Measurements from ENCODE around the gene PIGV.

PIGV gene

DNA sequence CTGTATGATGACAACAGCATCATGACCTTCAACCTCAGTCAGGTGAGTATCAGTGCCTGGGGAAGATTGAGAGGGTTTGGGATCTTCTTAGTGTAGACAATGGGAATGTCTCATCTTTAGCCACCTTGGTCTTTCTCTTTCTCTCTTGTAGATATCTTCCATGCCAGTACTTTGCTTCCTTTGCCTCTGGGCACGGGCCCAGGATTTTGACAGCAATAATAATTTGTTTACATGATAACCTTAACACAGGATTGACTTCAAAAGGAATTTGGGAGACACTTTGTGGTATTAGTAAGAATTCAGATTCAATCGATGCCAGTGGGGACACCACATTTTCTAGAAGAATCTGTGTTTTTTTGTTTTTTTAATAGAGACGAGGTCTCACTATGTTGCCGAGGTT lies 12.1 kb upstream of the PIGV start:
- DNase-seq, result no peak

DNA sequence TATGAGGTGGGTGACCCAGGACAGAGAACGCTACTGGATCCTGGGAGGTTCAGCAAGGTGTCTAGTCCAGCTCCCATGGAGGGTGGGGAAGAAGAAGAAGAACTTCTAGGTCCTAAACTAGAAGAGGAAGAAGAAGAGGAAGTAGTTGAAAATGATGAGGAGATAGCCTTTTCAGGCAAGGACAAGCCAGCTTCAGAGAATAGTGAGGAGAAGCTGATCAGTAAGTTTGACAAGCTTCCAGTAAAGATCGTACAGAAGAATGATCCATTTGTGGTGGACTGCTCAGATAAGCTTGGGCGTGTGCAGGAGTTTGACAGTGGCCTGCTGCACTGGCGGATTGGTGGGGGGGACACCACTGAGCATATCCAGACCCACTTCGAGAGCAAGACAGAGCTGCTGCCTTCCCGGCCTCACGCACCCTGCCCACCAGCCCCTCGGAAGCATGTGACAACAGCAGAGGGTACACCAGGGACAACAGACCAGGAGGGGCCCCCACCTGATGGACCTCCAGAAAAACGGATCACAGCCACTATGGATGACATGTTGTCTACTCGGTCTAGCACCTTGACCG lies 8.6 kb upstream of the PIGV start:
- DNase-seq, result peak; percentile 75

DNA sequence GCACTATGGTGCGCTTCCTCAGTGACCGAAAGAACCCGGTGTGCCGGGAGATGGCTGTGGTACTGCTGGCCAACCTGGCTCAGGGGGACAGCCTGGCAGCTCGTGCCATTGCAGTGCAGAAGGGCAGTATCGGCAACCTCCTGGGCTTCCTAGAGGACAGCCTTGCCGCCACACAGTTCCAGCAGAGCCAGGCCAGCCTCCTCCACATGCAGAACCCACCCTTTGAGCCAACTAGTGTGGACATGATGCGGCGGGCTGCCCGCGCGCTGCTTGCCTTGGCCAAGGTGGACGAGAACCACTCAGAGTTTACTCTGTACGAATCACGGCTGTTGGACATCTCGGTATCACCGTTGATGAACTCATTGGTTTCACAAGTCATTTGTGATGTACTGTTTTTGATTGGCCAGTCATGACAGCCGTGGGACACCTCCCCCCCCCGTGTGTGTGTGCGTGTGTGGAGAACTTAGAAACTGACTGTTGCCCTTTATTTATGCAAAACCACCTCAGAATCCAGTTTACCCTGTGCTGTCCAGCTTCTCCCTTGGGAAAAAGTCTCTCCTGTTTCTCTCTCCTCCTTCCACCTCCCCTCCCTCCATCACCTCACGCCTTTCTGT lies 7.3 kb upstream of the PIGV start:
- DNase-seq, result no peak

DNA sequence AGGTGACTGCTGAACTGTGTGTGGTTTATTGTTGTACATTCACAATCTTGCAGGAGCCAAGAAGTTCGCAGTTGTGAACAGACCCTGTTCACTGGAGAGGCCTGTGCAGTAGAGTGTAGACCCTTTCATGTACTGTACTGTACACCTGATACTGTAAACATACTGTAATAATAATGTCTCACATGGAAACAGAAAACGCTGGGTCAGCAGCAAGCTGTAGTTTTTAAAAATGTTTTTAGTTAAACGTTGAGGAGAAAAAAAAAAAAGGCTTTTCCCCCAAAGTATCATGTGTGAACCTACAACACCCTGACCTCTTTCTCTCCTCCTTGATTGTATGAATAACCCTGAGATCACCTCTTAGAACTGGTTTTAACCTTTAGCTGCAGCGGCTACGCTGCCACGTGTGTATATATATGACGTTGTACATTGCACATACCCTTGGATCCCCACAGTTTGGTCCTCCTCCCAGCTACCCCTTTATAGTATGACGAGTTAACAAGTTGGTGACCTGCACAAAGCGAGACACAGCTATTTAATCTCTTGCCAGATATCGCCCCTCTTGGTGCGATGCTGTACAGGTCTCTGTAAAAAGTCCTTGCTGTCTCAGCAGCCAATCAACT lies 6.4 kb upstream of the PIGV start:
- no peak for DNase-seq

DNA sequence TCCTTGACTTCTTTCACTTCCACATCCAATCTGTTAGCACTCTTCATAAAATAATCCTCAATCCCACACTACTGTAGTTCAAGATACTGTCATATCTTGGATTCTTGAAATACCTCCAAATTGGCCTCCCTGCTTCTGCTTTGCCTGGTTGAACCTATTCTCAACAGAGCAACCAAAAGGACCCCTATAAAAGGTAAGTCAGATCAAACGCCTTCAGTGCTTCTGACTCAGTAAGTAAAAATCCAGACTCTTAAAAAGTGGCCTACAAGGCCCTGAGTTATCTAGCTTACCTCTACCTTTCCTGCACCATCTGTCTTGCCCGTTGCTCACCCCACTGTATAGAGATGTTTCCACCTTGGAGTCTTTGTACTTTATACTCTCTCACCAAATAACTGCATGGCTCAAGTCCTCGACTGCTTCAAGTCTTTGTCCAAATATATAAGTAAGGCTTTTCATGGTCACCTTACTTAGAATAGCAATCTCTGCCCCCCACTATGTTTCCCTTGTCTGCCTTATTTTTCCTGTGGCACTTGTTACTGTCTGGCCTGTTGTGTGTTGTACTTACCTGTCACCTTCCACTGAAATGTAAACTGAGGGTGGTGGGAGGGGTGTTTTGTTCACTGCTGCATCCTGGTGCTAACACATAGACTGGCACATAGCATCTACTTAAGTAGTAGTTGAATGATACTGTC lies 5.1 kb upstream of the PIGV start:
- no peak for DNase-seq

DNA sequence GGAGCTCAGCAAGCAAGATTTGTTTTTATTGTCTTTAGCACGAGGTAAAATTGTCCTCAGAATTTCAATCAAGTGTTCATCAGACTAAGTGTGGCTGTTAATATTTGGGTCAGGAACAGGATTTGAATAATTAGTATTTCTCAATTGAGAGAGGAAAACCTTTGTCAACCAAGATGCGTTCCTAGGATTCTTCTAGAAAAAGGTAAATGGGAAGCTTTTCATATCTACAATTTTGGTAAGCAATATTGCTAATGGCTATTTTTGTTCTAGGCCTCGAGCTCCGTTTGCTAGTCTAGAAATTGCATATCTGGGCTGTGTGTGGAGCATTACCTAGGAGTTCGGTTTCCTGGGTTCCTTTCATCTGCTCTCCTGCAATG lies 4.1 kb upstream of the PIGV start:
- no peak for DNase-seq

DNA sequence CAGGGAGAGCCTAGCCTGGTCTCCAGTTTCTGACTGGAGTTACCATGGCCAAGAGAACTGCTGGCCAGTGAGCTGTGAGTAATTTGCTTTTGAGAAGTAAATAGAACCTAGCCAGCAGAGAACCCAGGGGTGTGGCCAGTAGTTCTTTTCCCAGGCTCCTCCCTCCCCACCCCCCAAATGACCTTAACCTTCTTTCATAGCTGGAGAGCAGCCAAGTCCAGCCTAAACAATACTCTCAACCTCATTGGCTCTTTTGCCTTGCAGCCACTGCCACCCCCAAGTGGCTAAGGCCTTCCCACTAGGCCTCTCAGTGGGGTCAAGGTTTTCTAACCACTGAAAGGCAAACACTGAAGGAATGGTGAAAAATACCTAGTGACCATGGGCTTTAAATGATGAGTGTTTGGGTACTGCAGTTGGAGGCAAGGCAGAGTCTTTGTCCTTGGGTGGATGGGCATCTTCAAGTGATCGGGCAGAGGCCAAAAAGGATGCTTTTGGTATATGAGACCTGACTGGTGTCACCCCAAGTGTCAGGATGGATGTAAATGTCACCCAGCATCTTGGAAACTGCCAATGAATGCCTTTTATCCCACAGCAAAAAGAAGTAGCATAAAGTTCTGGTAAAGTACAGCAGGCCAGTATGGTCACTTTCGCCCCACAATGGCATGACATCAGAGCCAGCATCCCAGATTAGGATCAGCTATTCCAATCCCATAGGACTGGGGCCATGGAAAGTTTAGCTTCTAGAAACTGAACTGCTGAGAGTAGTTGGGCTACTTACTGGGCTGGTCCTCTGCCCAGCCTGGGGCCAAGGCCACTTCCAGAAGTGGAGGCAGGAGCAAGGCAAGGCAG lies 3.5 kb upstream of the PIGV start:
- peak; percentile 96 for DNase-seq

DNA sequence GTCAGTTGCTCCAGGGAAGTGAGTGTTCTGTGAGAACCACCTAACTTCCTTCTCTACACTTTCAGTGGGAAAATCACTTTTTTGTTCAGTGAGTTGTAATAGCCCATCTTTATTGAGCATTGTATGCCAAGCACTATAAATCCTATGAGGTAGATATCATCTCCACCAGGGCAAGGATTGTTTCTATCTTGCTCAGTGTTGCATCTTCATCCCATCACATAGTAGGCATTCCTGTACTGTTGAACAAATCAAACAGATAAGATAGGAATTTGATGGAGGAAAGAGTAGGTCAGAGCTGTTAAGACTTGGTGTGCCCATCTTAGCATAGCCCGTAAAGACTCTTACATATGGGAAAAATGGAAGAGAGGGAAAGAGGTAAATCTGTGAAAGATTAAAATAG lies 2.9 kb upstream of the PIGV start:
- DNase-seq, result no peak

DNA sequence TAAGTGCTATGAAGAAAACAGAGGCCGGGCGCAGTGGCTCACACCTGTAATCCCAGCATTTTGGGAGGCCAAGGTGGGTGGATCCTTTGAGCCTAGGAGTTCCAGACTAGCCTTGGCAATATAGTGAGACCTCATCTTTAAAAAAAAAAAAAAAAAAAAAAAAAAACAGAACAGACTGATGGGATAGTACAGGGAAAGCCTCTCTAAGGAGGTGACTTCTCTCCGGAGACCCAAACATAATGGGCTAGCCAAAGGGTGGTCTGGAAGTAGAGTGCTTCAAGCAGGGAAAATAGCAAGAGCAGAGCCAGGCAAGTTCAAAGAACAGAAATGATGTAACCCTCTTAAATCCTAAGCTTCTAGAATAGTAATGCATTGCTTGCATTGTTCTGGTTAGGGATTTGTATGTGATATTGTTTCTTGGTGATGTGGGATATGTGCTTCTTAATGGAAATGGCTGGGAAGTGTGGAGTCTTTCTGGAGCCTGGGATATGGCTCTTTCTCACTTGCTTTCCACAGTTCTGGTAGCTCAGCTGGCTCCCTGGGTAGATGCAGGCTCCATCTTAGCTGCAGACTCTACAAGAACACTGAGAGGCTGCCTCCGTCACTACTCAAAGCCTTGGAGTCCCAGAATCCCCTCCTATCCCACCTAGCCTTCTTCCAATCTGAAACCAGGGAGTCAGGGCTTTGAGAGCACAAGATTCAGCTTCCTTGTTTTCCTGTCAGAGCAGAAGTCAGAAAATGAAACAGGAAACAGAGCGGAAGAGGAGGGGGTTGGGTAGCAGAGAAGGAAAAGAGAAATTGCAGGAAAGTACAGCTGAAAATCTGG lies 1.9 kb upstream of the PIGV start:
- peak; percentile 62 for DNase-seq

DNA sequence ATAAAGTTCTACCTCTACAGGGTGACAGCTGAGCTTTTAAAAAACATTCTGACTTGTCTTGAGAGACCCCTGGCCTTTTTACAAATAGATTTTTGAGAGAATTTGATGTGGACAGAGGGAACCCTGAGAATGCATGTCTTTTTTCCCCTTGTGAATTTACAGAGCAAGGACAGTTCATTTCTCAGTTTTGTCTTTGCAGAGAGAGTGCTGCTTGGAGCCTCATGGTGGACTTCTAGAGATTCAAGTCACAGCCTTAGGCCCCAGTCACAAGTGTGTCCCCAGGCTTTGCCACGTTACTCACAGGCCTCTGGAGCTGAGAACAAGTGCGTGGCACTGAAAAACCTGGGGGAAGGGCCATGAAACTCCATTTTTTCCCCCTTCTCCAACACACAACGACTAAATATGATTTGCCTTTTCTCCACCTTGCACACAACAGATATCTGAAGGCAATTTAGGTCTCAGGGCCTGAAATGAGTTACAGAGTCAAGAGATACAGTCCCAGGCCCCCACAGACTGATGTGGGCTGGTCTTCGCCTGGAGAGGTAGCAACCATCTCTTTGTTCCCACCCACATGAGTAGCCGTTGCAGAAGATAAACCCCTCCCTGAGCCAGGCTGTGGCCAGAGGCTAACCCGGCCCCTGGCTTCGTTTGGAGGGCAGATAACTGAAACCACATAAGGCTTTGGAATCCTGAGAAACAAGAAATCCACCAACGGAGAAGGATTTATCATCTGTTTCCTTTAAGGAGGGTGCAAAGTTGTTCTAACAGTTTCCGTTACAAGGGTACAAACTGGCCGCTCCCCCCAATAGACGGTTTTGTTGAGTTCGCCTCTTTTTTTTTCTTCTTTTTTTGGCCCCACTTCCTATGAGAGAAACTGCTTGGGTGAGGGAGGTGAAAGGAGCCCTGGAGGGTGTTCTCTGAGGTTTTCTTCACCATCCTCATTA lies 1.0 kb upstream of the PIGV start:
- DNase-seq, result peak; percentile 99

DNA sequence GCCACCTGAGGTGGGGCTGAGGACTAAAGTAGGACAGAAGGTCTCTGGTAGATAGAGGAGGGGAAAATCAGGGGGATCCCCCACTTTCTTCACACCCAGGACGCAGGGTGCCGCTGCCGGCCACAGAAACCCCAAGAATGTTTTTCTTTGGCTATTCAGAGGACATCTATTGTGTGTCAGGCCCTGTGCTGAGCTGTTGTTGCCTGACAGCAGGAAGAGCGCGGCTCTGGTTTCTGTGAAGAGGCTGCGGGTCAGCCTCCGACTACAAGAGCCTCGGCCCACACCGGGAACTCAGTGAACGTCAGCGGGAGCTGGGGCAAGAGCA lies 407 bp upstream of the PIGV start:
- no peak for DNase-seq

DNA sequence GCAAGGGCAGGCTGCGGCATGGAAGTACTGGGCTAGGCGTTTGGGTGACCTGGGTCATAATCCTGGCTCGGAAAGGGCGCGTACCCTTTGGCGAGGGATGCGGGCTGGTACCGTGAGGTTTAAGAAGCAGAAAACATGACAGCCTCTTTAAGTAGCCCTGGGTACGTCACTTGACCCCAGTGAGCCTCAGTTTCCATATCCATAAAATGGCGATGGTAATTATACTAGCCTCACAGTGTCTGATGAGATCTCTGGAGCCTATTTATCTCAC lies 700 bp downstream of the PIGV start:
- no peak for DNase-seq

DNA sequence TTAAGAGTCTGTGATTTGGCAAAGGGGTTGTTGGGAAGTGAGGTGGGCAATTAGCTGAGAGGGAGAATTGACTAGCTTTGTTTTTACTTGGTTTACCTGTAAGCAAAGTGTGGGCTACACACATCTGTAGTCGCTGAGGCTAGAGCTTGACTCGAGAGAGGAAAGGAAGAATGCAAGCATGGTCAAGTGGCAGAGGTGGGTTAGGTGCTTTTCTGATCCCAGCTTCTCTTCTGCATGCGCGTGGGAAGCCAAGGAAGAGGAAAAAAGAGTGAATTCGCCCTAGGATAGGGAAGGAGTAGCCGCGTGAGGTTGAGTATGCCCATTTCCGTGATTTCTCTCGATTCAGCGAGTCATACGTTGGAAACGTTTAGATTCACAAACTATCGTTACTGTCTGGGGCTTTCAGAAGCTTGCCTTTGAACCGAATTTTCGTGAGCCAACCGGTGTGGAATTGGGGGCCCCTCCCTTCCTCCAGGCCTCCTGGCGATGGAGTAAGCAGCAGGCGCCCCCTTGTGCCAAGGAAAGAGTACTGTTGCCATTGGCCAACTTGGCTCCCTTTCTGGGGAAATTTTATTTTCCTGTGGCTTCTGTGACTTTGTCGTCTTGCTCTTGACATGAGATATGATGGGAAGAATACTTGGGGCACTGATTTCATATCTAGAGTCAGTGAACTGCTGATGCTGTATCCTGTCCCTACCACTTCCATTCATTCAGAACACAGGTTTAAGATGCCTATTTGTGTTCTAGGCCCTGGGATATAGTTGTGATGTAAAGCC lies 1.3 kb downstream of the PIGV start:
- DNase-seq, result peak; percentile 97

DNA sequence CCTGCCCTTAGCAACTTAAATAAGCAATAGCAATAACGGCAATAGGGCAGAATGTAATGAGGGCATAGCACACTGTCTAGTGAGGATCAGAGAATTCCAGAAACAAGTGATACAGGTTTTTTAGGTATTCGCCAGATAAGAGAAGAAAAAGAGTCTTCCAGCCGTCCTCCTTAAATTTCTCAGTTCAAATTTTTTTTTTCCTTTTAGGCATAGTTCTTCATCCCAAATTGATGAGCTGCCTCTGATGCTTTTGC lies 1.8 kb downstream of the PIGV start:
- no peak for DNase-seq

DNA sequence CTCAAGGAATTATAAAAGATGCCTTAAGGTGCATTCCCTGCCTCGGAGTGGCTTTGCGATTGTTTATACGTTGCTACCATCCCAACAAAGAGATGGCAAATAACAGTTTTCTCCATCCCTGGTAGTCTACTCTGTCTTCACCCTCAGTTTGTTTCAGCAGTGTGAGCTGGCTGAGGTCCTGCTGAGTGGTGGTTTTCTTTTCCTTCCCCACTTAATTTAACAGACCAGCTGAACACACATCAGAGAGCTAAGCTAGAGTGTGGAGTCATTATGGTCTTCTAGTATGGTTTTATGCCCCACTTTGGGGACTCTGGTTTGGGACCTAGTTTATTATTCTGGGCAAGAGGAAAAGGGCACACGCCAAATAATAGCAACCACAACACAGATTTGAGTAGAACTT lies 2.2 kb downstream of the PIGV start:
- no peak for DNase-seq

DNA sequence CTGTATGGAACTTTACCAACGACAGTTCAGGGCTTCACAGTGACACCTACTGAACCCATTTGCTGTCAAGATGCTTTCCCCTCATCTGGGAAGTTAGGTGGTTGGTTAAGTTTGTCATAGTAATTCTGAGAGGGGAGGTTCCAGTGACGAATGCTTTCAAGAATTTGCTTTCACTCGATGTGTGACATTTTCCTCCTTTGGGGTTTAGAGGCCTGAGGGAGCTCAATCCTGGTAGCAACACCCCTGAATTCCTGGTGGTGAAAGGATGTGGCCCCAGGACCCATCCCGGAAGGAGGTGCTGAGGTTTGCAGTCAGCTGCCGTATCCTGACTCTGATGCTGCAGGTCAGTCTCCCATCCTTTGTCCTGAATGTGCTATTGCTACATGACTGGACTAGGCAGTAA lies 2.8 kb downstream of the PIGV start:
- no peak for DNase-seq

DNA sequence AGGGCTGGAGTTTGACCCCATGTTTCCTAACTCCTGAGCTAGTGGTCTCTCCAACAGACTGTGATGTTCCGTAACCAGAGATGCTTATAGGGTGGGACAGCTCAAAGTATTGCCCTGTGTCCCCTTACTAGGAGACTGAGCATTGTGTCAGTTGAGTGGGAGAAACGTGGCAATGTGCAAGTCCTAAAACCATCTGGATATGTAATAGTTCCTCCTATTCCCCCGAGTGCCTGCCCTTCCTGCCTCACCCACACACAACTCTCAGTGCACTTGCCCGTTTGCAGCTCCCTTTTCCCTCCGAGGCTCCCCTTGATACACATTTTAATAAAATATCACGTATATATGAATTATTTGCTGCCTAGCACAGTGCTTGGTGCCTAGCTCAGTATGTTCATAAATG lies 3.4 kb downstream of the PIGV start:
- peak; percentile 27 for DNase-seq

DNA sequence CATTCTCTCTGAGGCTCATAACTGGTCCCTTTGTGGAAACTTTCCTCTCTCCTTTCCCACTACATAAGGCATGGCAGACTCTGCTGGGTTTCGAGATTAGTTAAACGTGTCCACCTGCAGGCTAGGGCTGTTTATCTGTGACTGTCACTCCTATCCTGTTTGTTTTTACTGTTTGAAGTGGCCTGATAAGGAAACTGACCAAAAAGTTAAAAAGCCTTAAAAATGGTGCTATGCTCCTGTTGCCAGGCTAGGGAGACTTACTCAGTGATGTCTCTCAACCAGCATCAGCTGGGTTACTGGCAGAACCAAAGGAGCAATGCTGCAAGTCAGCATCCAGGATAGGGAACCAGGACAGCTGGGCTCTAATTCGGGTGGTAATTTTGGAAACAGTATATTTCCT lies 3.9 kb downstream of the PIGV start:
- DNase-seq, result peak; percentile 90

DNA sequence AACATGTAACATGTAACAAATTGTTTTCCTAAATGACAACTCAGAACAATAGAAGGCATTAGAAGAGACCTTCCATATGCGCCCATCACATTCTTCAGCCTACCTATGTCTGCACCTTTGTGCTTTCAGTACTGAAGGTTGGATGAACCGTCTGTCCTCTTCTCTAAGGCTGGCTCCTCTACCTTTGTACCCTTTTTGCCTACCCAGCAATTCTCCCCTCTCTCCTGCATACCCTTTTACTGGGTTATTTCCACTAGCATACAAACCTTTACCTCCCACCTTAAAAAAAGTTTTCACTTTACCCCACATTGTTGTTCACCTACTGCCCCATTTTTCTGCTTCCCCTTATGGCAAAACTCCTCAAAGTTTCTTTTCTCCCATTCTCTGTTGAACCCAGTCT lies 5.2 kb downstream of the PIGV start:
- DNase-seq, result no peak

DNA sequence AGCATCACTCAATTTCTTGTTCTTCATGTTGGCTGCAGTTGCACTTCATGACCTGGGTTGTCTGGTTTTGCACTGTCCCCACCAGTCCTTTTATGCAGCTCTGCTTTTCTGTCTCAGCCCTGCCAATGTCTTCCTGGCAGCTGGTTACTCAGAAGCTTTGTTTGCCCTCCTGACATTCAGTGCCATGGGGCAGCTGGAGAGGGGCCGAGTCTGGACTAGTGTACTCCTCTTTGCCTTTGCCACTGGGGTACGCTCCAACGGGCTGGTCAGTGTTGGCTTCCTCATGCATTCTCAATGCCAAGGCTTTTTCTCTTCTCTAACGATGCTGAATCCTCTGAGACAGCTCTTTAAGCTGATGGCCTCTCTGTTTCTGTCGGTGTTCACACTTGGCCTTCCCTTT lies 6.6 kb downstream of the PIGV start:
- DNase-seq, result no peak

DNA sequence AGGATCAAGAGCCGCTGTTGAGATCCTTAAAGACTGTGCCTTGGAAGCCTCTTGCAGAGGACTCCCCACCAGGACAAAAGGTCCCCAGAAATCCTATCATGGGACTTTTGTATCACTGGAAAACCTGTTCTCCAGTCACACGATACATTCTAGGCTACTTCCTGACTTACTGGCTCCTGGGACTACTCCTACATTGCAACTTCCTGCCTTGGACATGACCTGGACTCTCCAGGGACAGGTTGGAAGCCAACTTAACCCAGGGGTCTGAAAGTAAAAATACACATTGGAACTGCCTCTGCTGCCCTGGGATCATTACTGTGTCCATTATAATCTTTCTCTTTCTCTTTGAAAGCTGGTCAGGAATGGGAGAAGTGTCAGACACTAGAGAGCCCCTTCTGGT lies 9.9 kb downstream of the PIGV start:
- DNase-seq, result no peak
